Suppressor macrophage treated with lipopolysaccharide for 4 hours (primary cell): ENCODE results near the gene ATP2A2.
"Not testable (repeated sequence)": the region's sequence is repeated elsewhere in the genome, so short reads cannot be mapped to it uniquely, and the experiment has no call there.

Experiments
- DNase-seq: peaks from one replicate; pipeline ENCODE4 v3.0.0-alpha.2; 2020

ATP2A2 gene

DNA sequence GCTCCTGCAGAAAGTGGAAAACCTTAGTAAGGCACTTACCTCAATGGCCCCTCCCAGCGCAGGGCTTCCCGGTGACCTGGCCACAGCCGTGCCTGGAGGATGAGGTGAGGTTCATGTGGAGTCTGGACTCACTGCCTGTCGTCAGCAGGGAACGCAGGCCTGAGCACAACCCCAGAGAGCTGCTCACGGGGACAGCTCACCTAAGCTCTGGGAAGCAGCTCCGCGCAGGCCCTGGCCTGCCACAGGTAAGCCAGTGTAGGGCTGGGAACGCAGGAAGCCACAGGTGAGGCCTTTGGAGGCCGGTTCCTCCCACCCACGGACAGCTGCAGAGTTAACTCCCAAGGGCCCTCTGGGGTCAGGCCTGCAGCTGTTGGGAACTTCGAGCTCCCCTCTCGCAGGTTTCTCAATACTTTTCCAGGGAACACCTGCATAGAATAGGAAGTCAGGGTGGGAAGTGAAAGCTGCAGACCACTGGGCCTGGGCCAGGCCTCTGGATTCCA is 89.7 kb downstream of the ATP2A2 start:
- DNase-seq: no peak

DNA sequence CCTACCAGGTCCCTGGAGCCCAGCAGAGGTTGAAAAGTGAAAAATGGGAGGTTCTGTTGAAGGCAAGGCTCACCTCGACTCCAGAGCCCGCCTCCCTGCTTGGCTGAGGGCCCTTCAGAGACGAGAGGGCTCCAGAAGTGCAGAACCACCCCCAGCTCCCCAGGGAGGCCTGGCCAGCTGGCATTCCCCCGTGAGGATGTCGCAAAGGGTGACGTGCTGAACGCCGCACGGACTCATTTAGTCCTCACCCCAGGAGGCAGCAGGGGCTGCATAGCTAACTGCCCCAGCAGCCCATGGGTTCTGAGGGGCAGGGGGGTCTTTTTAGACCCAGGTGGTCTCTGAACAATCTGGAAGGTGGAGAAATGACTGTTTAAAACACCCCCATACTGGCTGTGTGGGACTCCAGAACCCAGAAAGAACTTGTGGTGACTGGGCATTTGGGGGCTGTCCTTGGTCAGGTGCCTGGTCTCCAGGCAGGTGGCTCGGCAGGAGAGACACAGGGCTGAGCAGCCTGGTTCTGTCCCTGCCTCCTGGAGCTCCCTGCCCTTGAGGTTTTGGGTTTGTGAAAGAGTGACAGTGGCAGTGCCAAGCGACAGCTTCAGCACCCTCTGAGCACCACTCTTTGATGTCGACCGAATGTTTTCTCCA is 90.5 kb downstream of the ATP2A2 start:
- DNase-seq: no peak

DNA sequence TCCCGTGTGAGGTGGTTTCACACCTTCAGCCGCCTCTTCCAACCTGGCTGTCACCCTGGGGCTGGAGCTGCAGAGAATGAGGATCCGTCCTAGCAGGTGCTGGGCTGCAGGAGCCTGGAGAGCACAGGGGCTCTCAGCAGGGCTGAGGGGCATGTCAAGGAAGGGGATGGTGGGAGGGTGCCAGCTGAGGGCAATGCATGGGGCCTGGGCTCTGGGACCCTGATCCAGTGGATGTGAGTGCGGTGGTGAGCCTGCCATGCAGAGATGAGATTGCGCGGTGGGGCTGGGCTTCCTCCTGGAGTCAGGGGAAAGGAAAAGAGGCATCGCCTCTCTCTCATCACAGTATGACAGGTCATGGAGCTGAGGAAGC is 91.0 kb downstream of the ATP2A2 start:
- no peak for DNase-seq

DNA sequence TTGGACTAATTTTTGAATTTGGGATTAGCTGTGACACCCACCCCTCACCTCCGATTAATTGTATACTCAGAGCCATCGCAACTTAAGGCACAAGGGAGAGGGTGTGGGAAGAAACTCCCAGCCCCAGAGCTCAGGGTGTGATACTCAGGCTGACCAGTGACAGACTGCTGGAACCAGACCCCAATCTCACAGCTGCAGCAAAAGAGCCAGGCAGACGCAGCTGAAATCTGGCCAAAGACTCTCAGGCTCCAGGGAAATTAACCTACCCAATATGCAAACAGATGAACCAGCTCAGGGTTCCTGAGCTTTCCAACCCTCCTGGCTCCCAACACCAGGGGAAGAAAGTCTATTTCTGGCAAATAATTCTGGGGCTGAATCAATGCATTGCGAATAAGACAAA is 92.0 kb downstream of the ATP2A2 start:
- DNase-seq: no peak

DNA sequence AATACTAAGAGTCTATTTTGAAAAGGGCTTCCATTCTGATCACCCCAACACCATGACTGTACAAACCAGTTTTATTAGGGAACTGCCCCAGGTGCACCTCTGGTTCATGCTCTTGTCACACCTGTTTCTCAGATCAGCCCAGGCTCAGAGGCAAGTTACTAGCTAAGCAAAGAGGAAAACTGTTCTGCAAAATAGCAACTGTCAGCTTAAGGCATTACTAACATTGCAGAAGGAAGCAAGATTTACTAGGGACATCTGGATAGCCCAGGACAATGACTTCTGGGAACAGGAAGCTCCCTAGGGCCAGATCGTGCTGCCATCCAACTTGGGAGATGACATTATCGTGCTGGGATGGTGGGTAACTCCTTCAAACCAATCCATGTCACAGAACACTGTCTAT is 92.4 kb downstream of the ATP2A2 start:
- DNase-seq: no peak

DNA sequence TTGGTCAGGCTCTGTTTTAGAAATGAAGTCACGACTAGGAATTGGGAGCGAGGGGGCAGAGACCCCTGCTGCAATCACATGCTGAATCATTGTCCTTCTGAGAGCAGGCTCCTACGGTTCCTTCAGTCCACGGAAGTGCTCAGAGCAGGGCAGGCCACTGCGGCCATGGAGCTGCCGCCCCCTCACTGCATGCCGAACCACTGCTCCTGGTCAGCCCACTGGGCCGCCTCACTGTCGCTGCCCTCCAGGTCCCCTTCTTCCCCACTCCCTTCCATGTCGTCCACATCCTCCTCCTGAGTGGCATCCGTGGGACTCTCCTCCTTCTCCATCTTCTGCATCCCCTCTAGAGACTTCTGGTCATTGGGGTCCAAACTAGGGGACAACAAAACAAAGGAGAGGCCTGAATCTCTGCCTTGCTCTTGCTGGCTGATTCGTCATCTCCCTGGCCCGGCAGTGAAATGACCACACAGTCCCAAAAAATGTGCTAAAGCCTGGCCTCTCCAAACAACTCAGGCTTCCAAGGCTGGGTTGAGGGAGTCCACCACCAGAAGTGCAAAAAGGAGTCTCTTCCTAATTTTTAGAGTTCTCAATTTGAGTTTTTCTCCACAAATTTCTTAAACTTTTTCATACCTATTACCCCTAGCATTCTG is 93.0 kb downstream of the ATP2A2 start:
- DNase-seq: no peak

DNA sequence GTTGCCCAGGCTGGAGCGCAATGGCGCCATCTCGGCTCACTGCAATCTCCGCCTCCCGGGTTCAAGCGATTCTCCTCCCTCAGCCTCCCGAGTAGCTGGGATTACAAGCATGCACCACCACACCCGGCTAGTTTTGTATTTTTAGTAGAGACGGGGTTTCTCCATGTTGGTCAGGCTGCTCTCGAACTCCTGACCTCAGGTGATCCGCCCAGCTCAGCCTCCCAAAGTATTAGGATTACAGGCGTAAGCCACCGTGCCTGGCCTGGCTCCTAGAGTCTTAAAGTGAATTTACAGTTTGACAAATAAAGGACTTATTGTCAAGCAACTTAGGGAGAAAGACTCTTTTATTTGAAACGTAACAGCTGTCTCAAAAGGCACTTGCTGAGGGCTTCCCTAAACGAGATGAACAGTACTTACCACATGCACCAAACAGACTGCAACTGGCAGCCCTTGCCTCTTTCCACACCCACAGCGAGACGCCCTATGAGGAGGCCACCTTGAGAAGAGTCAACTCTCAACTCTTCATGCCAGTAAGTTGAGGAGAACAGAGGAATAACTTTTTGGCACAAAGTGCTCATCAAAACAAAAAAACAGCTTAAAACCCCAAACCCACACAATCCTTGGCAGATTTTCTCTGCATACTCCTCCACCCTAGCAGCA is 97.2 kb downstream of the ATP2A2 start:
- DNase-seq: not testable (repeated sequence)

DNA sequence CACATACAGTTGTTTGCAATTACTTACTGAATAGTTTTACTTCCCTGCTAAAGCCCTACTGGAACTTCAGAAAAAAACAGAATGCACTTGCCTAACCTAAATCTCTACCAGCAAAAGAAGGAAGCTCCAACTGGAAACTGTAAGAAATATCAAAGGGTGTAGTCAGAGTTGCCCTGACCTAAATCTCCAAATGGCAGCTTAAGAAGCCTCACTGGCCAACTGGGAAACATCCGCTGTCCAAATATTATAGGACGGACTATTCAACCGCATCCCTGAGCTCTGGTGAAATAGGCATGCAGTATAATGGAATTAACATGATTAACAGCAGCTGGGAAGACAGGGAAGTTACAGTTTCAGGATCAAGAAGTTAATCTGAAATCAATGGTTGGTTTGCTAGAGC is 98.2 kb downstream of the ATP2A2 start:
- DNase-seq: peak; percentile 74

DNA sequence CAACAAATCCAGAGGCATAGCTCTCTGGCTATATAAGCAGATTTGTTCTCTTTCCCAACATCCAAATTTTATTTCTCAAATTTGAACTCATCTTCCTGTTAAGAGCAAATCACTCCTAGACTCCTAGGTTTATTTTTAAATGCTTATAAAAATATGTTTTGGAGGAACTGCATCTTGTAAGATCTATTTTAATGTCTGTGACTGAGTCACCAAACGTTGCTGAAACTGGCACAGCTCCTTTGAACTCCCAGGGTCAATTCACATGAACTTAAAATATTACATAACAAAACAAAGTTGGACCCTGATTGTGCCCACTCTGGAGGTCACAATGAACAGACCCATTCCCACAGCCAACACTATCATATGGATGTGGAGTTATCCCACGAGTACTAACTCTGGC is 98.6 kb downstream of the ATP2A2 start:
- DNase-seq: peak; percentile 28

DNA sequence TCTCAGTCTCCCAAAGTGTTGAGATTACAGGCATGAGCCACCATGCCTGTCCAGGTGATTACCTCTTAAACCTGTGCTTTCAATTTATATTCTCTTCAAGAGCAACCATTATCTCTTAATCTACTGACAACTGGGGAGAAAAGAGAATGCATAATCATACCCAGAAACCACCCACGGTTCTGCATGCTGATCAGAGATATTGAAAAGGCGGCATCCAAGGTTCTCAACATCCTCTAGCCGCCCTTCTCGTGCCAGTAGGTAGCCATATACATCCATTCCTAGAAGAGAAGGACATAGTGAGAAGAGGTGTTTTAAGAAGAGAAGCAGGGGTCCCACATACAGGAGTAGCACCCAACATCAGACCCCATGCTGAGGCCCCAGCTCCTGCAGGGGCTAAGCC is 101.6 kb downstream of the ATP2A2 start:
- DNase-seq: no peak
